GM06990 (cell line): Measurements from ENCODE around the gene ZNF789.
"Not testable (repeated sequence)": the region's sequence is repeated elsewhere in the genome, so short reads cannot be mapped to it uniquely, and the experiment has no call there.

ENCODE experiments used
- DNase-seq: peaks from one replicate; pipeline ENCODE4 v3.0.0-alpha.2; 2011; ENCODE audit not compliant: insufficient read length; ENCODE audit errors: extremely low read depth
- H3K27me3 ChIP-seq: replicated peaks from 2 replicates; pipeline ENCODE4 v1.6.0; 2011; ENCODE audit warnings: low read length; ENCODE audit not compliant: control insufficient read depth, insufficient read depth
- H3K36me3 ChIP-seq: 2 replicates; pipeline ENCODE4 v1.5.1; 2011; ENCODE audit warnings: low read length; ENCODE audit not compliant: control insufficient read depth, insufficient read depth
- H3K4me3 ChIP-seq: replicated peaks from 2 replicates; pipeline ENCODE4 v1.5.1; 2011; ENCODE audit warnings: low read depth, mild to moderate bottlenecking, control low read depth, low read length
- TF ChIP-seq, protein P1 (sequence below): IDR thresholded peaks from 2 replicates; pipeline ENCODE4 v1.5.1; 2011; ENCODE audit warnings: low read length, control low read depth, mild to moderate bottlenecking, inconsistent platforms; ENCODE audit not compliant: insufficient read depth, poor library complexity, severe bottlenecking

The ZNF789 gene

DNA sequence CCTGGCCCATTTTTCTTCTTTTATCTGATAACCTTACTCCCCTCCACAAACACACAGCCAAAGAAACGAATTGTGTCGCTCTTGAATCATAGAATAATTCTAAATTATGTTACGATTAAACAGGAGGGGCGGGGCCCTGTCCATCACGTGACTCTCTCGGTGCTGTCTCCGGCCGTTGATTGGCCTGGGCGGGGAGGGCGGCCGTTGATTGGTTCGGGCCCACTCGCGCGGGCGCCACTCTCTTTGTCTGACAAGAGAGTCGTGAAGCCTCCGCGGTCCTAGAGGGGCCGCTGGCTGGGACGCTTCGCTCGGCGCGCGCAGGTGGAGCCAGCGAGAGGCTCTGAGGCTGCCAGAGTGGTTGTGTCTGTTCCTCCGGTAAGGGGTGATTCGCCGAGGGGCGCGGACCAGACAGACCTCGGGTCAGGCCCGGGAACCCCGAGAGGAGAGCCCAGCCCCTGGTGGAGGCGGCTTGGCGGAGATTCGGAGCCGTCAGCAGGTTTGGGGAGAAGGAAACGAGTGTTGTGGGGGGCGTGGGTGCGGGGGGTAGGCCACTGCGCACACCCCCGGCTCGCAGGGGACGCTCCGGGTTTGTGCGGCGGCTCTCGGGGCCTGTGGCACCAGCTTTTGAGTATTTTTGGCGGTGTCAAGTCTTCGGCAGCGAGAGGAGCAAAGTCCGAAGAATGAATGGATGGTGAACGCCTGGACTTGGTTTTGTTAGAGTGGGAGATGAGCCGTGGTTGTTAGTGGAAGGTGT is at the start of gene ZNF789:
TSS of gene ZNF789 (plus strand) at position 330 of the 754 bp plus-strand sequence. CDS start 3,567 bp downstream, outside the sequence.
- H3K4me3 ChIP-seq: peak within 1 kb of the TSS; percentile 95
- H3K27me3 ChIP-seq: no peaks in the 10 kb centered on the region
- peak; percentile 95 for DNase-seq
- peaks cover 1% of the 10 kb centered on the region for H3K36me3 ChIP-seq
- TF ChIP-seq, protein P1, sequence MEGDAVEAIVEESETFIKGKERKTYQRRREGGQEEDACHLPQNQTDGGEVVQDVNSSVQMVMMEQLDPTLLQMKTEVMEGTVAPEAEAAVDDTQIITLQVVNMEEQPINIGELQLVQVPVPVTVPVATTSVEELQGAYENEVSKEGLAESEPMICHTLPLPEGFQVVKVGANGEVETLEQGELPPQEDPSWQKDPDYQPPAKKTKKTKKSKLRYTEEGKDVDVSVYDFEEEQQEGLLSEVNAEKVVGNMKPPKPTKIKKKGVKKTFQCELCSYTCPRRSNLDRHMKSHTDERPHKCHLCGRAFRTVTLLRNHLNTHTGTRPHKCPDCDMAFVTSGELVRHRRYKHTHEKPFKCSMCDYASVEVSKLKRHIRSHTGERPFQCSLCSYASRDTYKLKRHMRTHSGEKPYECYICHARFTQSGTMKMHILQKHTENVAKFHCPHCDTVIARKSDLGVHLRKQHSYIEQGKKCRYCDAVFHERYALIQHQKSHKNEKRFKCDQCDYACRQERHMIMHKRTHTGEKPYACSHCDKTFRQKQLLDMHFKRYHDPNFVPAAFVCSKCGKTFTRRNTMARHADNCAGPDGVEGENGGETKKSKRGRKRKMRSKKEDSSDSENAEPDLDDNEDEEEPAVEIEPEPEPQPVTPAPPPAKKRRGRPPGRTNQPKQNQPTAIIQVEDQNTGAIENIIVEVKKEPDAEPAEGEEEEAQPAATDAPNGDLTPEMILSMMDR: no peak

DNA sequence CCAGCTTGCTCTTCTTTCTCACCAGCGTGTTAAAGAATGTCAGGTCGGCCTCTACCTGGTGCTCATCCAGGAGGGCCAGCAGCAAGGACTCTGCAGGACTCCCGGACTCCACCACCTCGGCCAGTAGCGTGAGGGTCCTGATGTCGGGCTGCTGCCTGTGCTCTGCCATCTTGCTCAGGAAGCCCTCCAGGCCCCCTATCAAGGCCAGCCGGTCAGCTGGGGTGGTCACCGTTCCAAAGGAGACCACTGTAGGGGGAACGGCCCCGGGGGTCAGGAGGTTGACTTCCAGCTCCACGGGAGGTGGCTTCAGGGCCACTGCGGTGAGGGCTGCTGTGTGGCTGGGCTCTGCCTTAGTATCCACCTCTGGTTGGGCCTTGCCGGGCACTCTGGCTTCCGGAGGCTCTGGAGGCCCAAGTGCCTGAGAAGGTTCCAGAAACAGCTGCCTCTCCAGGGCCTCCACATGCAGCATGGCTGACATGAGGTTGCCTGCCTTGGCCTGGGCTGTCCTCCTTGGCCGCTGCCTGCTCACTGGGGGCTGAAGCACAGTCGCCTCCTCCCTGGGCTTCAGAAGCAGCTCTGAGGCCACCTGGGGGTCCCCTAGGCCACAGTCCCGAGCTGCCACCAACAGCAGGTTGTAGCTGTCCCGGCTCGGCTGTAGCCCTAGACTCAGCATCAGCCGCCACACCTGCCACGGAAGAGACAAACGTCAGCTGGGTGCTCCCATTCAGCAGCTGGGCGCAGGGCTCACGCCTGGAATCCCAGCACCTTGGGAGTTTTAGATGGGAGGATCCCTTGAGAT is 47.6 kb upstream of the ZNF789 start:
- H3K36me3 ChIP-seq: peaks cover 25% of the 10 kb centered on the region
- TF ChIP-seq, protein P1: no peak
- no peak overlapping the region for H3K4me3 ChIP-seq
- no peaks in the 10 kb centered on the region for H3K27me3 ChIP-seq
- no peak for DNase-seq

DNA sequence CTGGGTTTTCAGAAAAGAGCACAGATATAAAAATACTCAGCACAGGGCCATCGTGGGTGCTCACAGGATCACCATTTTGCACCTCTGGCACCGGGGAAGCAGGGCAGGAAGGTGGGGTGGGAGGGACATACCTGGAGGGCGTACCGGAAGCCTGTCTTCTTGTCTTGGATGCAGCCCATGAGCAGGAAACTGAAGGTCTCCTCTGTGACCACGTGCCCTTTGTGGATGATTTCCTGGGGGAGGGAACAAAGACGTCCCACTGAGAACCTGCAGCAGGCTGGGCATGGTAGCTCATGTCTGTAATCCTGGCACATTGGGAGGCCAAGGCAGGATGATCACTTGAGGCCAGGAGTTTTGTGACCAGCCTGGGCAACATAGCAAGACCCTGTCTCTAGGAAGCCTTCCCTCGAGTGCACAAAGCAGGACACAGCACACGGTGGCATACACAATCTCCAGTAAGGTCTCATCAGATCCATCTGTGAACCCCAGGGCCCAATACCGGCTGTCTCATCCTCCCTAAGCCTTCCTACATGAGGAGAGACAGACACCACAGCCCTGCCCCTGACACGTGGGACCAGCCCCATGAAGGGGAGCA is 43.6 kb upstream of the ZNF789 start:
- H3K36me3 ChIP-seq: peaks cover 31% of the 10 kb centered on the region
- TF ChIP-seq, protein P1: no peak
- no peaks in the 10 kb centered on the region for H3K27me3 ChIP-seq
- no peak for DNase-seq
- no peak overlapping the region for H3K4me3 ChIP-seq

DNA sequence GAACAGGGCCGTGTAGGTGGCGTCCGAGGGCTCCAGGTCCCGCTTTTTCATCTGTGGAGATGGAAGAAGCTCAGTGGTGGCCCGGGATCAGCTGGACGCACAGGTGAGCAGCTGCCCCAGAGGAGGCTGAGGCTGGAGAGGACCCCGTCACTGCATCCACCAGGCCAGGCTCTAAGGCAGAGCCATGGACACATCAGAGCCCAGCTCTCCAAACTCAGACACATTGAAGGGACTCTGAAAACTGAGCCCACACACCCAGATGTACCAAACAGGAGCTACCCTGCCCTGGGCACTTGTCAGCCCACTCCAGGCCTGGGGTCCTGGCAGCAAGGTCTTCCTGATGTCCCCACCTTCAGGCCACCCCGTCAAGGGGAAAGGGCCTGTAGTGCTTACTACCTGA is 42.9 kb upstream of the ZNF789 start:
- TF ChIP-seq, protein P1: no peak
- Histone ChIP-seq H3K36me3 (peaks cover 29% of the 10 kb centered on the region), H3K27me3 (no peaks in the 10 kb centered on the region), H3K4me3 (no peak overlapping the region)
- no peak for DNase-seq

DNA sequence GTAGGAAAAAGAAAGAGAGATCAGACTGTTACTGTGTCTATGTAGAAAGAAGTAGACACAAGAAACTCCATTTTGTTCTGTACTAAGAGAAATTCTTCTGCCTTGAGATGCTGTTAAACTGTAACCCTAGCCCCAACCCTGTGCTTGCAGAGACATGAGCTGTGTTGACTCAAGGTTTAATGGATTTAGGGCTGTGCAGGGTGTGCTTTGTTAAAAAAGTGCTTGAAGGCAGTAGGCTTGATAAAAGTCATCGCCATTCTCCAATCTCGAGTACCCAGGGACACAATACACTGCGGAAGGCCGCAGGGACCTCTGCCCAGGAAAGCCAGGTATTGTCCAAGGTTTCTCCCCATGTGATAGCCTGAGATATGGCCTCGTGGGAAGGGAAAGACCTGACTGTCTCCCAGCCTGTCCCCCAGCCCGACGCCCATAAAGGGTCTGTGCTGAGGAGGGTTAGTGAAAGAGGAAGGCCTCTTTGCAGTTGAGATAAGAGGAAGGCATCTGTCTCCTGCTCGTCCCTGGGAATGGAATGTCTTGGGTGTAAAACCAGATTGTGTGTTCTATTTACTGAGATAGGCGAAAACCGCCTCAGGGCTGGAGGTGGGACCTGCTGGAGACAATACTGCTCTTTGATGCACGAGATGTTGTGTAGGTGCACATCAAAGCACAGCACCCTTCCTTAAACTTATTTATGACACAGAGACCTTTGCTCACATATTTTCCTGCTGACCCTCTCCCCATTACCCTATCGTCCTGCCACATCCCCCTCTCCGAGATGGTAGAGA is 40.7 kb upstream of the ZNF789 start:
- not testable (repeated sequence) for DNase-seq, H3K4me3 ChIP-seq, H3K27me3 ChIP-seq
- peaks cover 26% of the 10 kb centered on the region for H3K36me3 ChIP-seq
